Myocyte (in vitro differentiated cells): ENCODE measurements around the gene HSPA8. TPM values are rescaled to one million over a fixed set of nuclear protein-coding genes. Genes with fewer than 3 reads are reported as not detected.

Source experiments
- DNase-seq: peaks from one replicate; pipeline ENCODE4 v3.0.0-alpha.2; 2012; ENCODE audit warnings: low read depth
- total RNA-seq: library from RNA; depleted of rRNA; stranded (reverse); fragments of >200 nt; gene quantifications from 2 replicates; pipeline ENCODE4 v1.2.3, GENCODE V29; 2014

HSPA8 gene
- total RNA-seq, 1 donor from 2014 or later = 2,142 TPM

- no peak for DNase-seq
Measured at GRCh38 chr11:123051146-123051545, 10.8 kb downstream of the HSPA8 start.

- DNase-seq = no peak
Measured at GRCh38 chr11:123047947-123048293, 14.0 kb downstream of the HSPA8 start.

GRCh38 chr11:123047266-123047946 lies 14.5 kb downstream of the HSPA8 start:
- DNase-seq = no peak

- DNase-seq = no peak
Measured at GRCh38 chr11:123046473-123047259, 15.3 kb downstream of the HSPA8 start.

GRCh38 chr11:123045101-123045500 lies 16.8 kb downstream of the HSPA8 start:
- DNase-seq = peak; percentile 71

GRCh38 chr11:123041185-123041584 lies 20.8 kb downstream of the HSPA8 start:
- no peak for DNase-seq

- peak; percentile 34 for DNase-seq
Measured at GRCh38 chr11:123040111-123040432, 21.9 kb downstream of the HSPA8 start.

- DNase-seq = no peak
Measured at GRCh38 chr11:123035831-123036230, 26.1 kb downstream of the HSPA8 start.

GRCh38 chr11:123034597-123034996 lies 27.3 kb downstream of the HSPA8 start:
- no peak for DNase-seq

- no peak for DNase-seq
Measured at GRCh38 chr11:123033895-123034294, 28.0 kb downstream of the HSPA8 start.

- DNase-seq = no peak
Measured at GRCh38 chr11:123030517-123030916, 31.4 kb downstream of the HSPA8 start.

GRCh38 chr11:123020968-123021367 lies 41.0 kb downstream of the HSPA8 start:
- DNase-seq = peak; percentile 41

GRCh38 chr11:123018702-123019101 lies 43.2 kb downstream of the HSPA8 start:
- no peak for DNase-seq

GRCh38 chr11:123011510-123011909 lies 50.4 kb downstream of the HSPA8 start:
- DNase-seq = no peak

Other genes with a start within 250 kb of the HSPA8 start
- gene CRTAM, start 223.6 kb downstream of the HSPA8 start, total RNA-seq = 0.16 TPM in 1 of 2 replicates, not detected in the other
- 0.32 and 0.68 TPM in 2 replicates for gene JHY, start 179.4 kb downstream of the HSPA8 start, total RNA-seq
- gene BSX, start 80.3 kb downstream of the HSPA8 start, total RNA-seq = not detected in 2 replicates
- 17.2 and 32.0 TPM in 2 replicates for gene CLMP, start 133.1 kb upstream of the HSPA8 start, total RNA-seq